Brain microvascular endothelial cell (primary cell): ENCODE measurements around the gene AMT.
A peak's percentile ranks its signal among the peaks of the same experiment; 100 is the strongest.

Source experiments
- DNase-seq: peaks from one replicate; pipeline ENCODE4 v3.0.0-alpha.2; 2020
- H3K27ac ChIP-seq: fragments of 250-450 bp; sonication (Bioruptor Pico); 2 replicates; pipeline ENCODE4 v1.5.1; 2020; ENCODE audit warnings: mild to moderate bottlenecking, moderate library complexity
- H3K27me3 ChIP-seq: fragments of 250-450 bp; sonication (Bioruptor Pico); replicated peaks from 2 replicates; pipeline ENCODE4 v1.5.1; 2020; ENCODE audit warnings: mild to moderate bottlenecking
- H3K36me3 ChIP-seq: fragments of 250-450 bp; sonication (Bioruptor Pico); replicated peaks from 2 replicates; pipeline ENCODE4 v1.5.1; 2020; ENCODE audit warnings: mild to moderate bottlenecking
- H3K4me3 ChIP-seq: 2 replicates; pipeline ENCODE4 v1.5.1; 2011; ENCODE audit warnings: low read depth, mild to moderate bottlenecking, control low read depth, low read length, moderate library complexity
- CTCF ChIP-seq: IDR thresholded peaks from 2 replicates; pipeline ENCODE4 v1.5.1; 2011; ENCODE audit warnings: low read depth, mild to moderate bottlenecking, moderate library complexity, low read length, control low read depth, inconsistent platforms; ENCODE audit errors: missing control alignments
- in situ Hi-C: cut with HindIII; loops from 2 replicates; pipeline ENCODE4 v1.10.0; 2017; ENCODE audit warnings: low sequenced_read_pairs, low pct_ligation_motif_present

AMT gene

DNA sequence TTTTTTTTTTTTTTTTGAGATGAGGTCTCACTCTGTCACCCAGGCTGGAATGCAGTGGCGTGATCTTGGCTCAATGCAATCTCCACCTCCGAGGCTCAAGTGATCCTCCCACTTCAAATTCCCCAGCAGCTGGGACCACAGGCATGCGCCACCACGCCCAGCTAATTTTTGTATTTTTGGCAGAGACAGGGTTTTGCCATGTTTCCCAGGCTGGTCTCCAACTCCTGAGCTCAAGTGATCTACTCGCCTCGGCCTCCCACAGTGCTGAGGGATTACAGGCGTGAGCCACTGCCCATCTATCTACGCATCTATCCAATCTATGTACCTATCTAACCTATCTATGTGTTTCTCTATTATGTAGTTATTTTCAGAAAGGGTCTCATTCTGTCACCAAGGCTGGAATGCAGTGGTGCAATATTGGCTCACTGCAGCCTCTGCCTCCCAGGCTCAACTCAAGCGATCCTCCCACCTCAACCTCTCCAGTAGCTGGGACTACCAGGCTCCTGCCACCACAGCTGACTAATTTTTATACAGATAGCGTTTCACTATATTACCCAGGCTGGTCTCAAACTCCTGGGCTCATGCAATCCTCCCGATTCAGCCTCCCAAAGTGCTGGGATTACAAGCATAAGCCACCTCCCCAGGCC is 43.9 kb downstream of the AMT start:
- peak overlapping the region; percentile 90 for H3K27ac ChIP-seq
- H3K36me3 ChIP-seq: peaks cover 13% of the 10 kb centered on the region
- DNase-seq: peak; percentile 93
- no peak for TF ChIP-seq CTCF
- in situ Hi-C loops: no loop called here
- no peaks in the 10 kb centered on the region for H3K27me3 ChIP-seq
- H3K4me3 ChIP-seq: no peak overlapping the region

- Histone ChIP-seq H3K36me3 (peaks cover 21% of the 10 kb centered on the region), H3K27ac (peak overlapping the region; percentile 88), H3K27me3 (no peaks in the 10 kb centered on the region), H3K4me3 (no peak overlapping the region)
- DNase-seq: peak; percentile 71
- TF ChIP-seq CTCF: no peak
- in situ Hi-C loops: no loop called here
Measured at GRCh38 chr3:49377483-49377882, 44.8 kb downstream of the AMT start.

DNA sequence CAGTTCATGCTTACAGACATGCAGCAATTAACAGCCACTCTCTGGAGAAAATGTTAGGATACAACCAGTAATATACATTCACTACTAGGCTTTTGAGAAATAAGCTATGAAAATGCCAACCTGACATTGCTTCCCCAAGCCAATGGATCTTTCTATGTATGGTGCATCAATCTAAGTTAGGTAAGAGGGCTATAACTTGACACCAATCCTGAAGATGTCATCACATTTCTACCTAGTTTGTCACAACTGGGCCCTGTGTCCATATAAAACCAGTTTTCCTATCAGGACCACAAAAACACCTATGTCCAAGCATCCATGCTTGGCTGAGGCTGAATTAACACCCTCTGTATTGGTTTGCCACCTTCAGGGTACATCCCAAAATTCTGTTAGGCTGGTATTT is 50.3 kb downstream of the AMT start:
- DNase-seq: no peak
- peaks cover 56% of the 10 kb centered on the region for H3K36me3 ChIP-seq
- H3K27ac ChIP-seq: no peak overlapping the region
- no peak for TF ChIP-seq CTCF
- in situ Hi-C loops: no loop called here
- no peak overlapping the region for H3K4me3 ChIP-seq
- no peaks in the 10 kb centered on the region for H3K27me3 ChIP-seq

DNA sequence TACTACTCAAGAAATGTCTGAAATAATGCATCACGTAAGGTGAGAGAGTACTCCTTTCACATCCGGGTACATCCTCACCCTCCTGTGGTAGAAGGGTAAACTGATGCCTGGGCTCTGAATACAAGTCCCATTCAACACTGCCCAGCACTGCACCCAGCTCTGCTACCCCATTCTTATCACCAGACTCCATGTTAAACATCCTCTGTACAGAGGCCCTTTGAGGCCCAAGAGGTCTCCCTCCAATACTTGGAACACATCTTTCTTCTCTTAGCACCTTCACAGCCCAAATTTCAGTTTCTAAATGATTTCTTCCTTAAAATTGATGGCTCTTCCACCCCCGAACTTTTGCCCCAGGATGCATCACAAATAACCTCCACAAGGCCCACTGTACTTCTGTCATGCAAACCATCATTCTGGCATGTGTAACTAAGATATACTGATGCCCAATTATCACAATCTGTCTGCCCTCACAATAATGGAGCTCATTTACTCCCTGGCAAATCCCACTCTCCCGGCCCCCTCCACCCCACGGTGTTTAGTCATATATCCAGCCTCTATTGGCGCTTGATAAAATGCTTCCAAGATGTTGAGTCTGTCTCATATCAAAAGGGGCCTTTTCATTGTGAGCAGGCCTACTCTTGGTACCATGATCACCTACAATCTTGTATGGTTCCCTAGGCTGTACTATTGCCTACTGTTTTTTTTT is 51.5 kb downstream of the AMT start:
- no peak overlapping the region for H3K4me3 ChIP-seq
- in situ Hi-C loops: no loop called here
- no peak overlapping the region for H3K27ac ChIP-seq
- H3K36me3 ChIP-seq: peaks cover 68% of the 10 kb centered on the region
- TF ChIP-seq CTCF: no peak
- DNase-seq: no peak
- no peaks in the 10 kb centered on the region for H3K27me3 ChIP-seq
